ENCODE data around the gene SERPINB6. TPM values are rescaled to one million over a fixed set of nuclear protein-coding genes. Genes with fewer than 3 reads are reported as not detected.

The SERPINB6 gene
- total RNA-seq, 1 experiment from 2014 or later: 39.0 TPM

- no peak overlapping the region for H4K8ac ChIP-seq (replicated peaks; ENCODE audit: insufficient read length, low read depth, low read length)
- H2BK12ac ChIP-seq (ENCODE audit: insufficient read length, low read depth, low read length): no peak overlapping the region
- no CpG with 5 or more reads among the region's 8 CpGs for WGBS (ENCODE audit: extremely low coverage, insufficient read length, low lambda C conversion rate)
- Mint-ChIP-seq H3K36me3 (ENCODE audit: insufficient read depth in 1 of 3, low read depth in 3 of 3) (no peaks in the 10 kb centered on the region; a peak in 2 of 7 replicates), H3K9me3 (peaks cover 0 to 4% of the 10 kb centered on the region in 2 experiments; a peak in 2 of 5 replicates), H3K4me3 (no peak overlapping the region), H3K4me1 (peaks cover 23 to 27% of the 10 kb centered on the region in 2 experiments), H3K27ac (0 out of 7 replicates have a peak overlapping the region, but pooled peaks of 1 of the 3 experiments have one; percentile 7), H3K27me3 (ENCODE audit: low read depth) (peaks cover 10% of the 10 kb centered on the region; the same call in 1 of the 2 replicates)
- H4K20me1 ChIP-seq (ENCODE audit: control insufficient read depth, insufficient read depth, insufficient read length): no peaks in the 10 kb centered on the region
- H3K14ac ChIP-seq (ENCODE audit: insufficient read depth, low read length): no peak overlapping the region
- H3K23ac ChIP-seq (ENCODE audit: insufficient read length, low read depth, low read length): no peak overlapping the region
- no peak overlapping the region for H3K4me2 ChIP-seq (ENCODE audit: insufficient read depth, insufficient read length, low read length)
- no peaks in the 10 kb centered on the region for H3K9me3 ChIP-seq (ENCODE audit: control insufficient read depth, low read depth, low read length)
- no peak overlapping the region for H2BK120ac ChIP-seq (ENCODE audit: low read depth, low read length, poor library complexity, severe bottlenecking)
- H3K27me3 ChIP-seq (ENCODE audit: insufficient read depth, low read length): no peaks in the 10 kb centered on the region
- no peak overlapping the region for H3K4ac ChIP-seq (ENCODE audit: low read depth, low read length)
- H3K4me1 ChIP-seq (ENCODE audit: insufficient read depth, low read length): peaks cover 3% of the 10 kb centered on the region; the same call in 1 of the 2 replicates
- H3K27ac ChIP-seq (ENCODE audit: insufficient read length, low read depth, low read length): no peak overlapping the region
- no peak overlapping the region for H3K18ac ChIP-seq (ENCODE audit: insufficient read length, low read depth, low read length)
- no peaks in the 10 kb centered on the region for H3K79me1 ChIP-seq (ENCODE audit: insufficient read depth, low read depth, low read length, poor library complexity, severe bottlenecking)
- H2BK5ac ChIP-seq (ENCODE audit: insufficient read length, low read length): no peak overlapping the region
- H4K5ac ChIP-seq (ENCODE audit: insufficient read length, low read depth, low read length): no peak overlapping the region
- H2AK5ac ChIP-seq (ENCODE audit: insufficient read length, low read length): no peak overlapping the region
- no peak overlapping the region for H4K91ac ChIP-seq (ENCODE audit: insufficient read length, low read depth, low read length)
- H3K56ac ChIP-seq (ENCODE audit: insufficient read length, low read depth, low read length): no peak overlapping the region
- no peaks in the 10 kb centered on the region for H3K79me2 ChIP-seq (ENCODE audit: insufficient read depth, low read length)
- no peak overlapping the region for H2BK15ac ChIP-seq (ENCODE audit: low read depth, low read length)
- H2AFZ ChIP-seq (ENCODE audit: low read length): no peak overlapping the region
- peaks cover 6% of the 10 kb centered on the region for H3K23me2 ChIP-seq (ENCODE audit: insufficient read length, low read depth, low read length, poor library complexity, severe bottlenecking)
- no peak for TF ChIP-seq CTCF (conservative IDR thresholded peaks at IDR 0.05)
- H3K9ac ChIP-seq (ENCODE audit: extremely low read depth, insufficient read length, low read length): no peak overlapping the region
- DNase-seq: no peak
- no peak overlapping the region for H3T11ph ChIP-seq (ENCODE audit: low read length)
- H2BK20ac ChIP-seq (ENCODE audit: low read depth, low read length, poor library complexity, severe bottlenecking): no peak overlapping the region
Measured at GRCh38 chr6:2968600-2969135, 2.7 kb downstream of the SERPINB6 start.

Measured in H9 (cell line).